HG03108 (cell line): ENCODE measurements around the gene NPIPB6.

Experiments used
- ATAC-seq: cut with Tn5 transposase; IDR thresholded peaks from one replicate; pipeline ENCODE4 v1.9.1; 2021; ENCODE audit warnings: moderate library complexity; ENCODE audit not compliant: unreplicated experiment

NPIPB6 gene

DNA sequence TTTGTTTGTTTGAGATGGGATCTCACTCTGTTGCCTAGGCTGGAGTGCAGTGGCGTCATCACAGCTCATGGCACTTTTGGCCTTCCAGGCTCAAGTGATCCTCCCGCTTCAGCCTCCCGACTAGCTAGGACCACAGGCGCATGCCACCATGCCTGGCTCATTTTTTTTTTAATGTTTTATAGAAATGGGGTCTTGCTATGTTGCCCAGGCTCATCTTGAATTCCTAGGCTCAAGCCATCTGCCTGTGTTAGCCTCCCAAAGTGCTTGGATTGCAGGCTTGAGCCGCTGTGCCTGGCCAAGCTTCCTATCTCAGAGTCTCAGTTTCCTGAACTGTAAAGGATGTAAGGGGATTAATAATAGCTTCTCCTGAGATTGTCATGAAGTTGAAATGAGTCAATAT is 63.0 kb downstream of the NPIPB6 start:
- ATAC-seq = no peak

- ATAC-seq = no peak
These were observed 64.8 kb downstream of the NPIPB6 start for GRCh38 chr16:28298511-28298878.

DNA sequence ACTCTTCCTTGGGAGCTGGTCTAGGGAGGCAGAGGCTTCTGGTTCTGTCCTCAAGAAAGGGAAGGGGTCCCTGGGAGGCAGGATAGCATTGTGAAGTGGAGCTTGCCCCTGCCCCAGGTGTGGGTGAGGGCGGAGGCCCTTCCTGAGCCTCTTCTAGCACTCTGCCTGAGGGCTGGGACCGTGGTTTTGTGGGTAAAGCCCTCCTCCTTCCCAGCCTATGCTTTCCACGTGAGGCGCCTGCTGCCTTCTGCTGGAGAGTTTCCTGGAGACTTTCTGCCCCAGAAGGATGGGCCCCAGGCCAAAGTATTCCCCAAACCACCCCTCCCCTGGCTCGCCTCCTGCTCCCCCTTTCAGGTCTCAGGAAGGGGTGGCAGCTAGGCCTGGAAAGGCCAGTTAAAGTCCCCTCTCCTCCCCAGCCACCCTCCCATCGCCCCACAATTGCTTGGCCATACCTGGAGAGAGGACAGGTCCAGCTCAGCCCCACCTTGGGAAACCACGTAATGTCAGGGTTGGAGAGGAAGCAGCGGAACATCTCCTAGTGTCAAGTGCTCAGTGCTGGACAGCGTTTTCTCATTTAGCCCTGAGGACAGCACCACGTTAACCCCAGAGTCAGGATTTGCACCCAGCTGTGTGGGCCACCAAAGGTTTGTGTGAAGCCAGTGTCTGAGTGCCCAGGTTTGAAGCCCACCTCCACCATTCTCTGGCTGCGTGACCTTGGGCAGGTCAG is 65.4 kb downstream of the NPIPB6 start:
- ATAC-seq = no peak

GRCh38 chr16:28297308-28297707 is 66.0 kb downstream of the NPIPB6 start:
- ATAC-seq = no peak

GRCh38 chr16:28295276-28295675 is 68.0 kb downstream of the NPIPB6 start:
- ATAC-seq = no peak

DNA sequence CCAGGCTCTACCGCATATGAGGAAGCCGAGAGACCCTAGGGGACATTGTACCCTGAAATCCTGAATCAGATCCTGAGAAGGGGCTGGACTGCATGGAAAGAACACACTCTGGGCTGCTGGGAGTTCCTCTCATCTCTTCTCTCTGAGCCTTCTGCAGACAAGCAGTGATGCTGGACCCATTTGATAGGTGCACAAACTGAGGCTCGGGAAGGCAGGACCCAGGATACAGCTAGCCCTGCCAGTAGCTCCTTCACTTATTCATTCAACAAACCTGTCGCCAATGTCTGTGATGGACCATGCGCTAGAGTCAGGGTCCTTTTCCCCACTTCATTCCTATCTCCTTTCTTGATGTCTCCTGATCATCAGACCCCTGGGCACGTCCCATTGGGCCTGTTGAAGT is 69.1 kb downstream of the NPIPB6 start:
- no peak for ATAC-seq

GRCh38 chr16:28293601-28293960 is 69.7 kb downstream of the NPIPB6 start:
- ATAC-seq = no peak

DNA sequence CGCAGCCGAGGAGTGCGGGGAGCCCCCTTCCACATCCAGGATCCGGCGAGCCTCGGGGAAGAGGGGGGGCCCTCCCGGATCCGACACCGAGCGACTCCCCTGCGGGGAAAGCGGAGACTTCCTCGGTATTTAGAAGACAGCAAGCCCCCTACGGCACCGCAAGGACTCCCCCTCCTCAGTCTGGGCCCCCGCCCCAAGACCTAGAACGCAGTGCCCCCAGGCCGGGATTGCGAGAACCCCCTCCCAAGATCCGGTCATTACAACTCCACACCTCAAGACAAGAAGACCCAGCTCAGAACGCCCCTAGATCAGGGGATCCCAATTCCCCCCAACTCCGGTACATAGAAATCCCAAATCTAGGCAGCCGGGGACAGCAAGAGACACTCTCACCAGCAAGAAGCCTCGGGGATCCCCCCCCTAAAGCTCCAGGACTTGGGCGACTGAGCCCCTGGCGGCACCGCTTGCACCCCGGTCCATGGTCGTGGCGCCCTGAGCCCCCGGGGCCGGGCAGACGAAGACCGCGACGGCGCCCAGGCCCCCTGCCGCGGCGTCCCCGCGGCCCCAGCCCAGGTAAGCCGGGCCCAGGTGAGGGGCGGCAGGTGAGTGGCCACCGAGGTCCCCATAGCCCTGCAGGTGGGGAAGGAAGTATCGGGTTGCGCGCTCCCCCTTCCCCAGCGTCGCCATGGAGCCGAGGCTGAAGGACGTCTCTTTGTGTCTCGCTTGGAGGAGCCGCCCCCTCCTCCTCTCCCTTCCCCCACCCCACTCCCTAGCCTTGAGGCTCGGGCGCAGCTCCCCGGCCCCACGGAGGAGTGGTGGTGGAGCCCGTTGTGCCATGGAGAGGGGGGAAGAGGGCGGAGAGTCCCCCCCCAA is 70.3 kb downstream of the NPIPB6 start:
- no peak for ATAC-seq
